ENCODE measurements around the gene ZNF471.

- no peak for TF ChIP-seq POLR2A (IDR thresholded peaks at IDR 0.05; ENCODE audit: low read depth, low read length)
- no peak for TF ChIP-seq POLR2AphosphoS5 (IDR thresholded peaks at IDR 0.05; ENCODE audit: low read depth, low read length)
Measured at GRCh38 chr19:56508290-56508778, 679 bp downstream of the ZNF471 start.

All from GM12892 (cell line).